ENCODE results near the gene NEU2. TPM values are rescaled to one million over a fixed set of nuclear protein-coding genes. Genes with fewer than 3 reads are reported as not detected.
A peak's percentile ranks its signal among the peaks of the same experiment; 100 is the strongest.

NEU2 gene
- total RNA-seq, 3 donors from 2014 or later: not detected

- H3K9me3 ChIP-seq: no peaks in the 10 kb centered on the region
- DNase-seq: no peak
- ATAC-seq: peak; percentile 51
- intact Hi-C loops (cut with DNase I, micrococcal nuclease): no loop called here
- no peak overlapping the region for H3K4me3 ChIP-seq
- peaks cover 9% of the 10 kb centered on the region for H3K4me1 ChIP-seq (ENCODE audit: low read depth)
- no peaks in the 10 kb centered on the region for H3K36me3 ChIP-seq (ENCODE audit: low read depth)
- no peak for TF ChIP-seq CTCF (IDR thresholded peaks at IDR 0.05)
Observed at GRCh38 chr2:233075141-233075965, 42.9 kb downstream of the NEU2 start.

GRCh38 chr2:233075966-233076339, 43.5 kb downstream of the NEU2 start:
- no peak for TF ChIP-seq CTCF (IDR thresholded peaks at IDR 0.05)
- Histone ChIP-seq H3K4me3 (no peak overlapping the region), H3K36me3 (ENCODE audit: low read depth) (no peaks in the 10 kb centered on the region), H3K9me3 (no peaks in the 10 kb centered on the region), H3K4me1 (ENCODE audit: low read depth) (peaks cover 14% of the 10 kb centered on the region)
- intact Hi-C loops (cut with DNase I, micrococcal nuclease): no loop called here
- DNase-seq (no peak), ATAC-seq (peak; percentile 81)

GRCh38 chr2:233076749-233077148, 44.3 kb downstream of the NEU2 start:
- Histone ChIP-seq H3K9me3 (no peaks in the 10 kb centered on the region), H3K36me3 (ENCODE audit: low read depth) (no peaks in the 10 kb centered on the region), H3K4me1 (ENCODE audit: low read depth) (peaks cover 17% of the 10 kb centered on the region), H3K4me3 (no peak overlapping the region)
- no peak for TF ChIP-seq CTCF (IDR thresholded peaks at IDR 0.05)
- no peak for ATAC-seq
- intact Hi-C loops (cut with DNase I, micrococcal nuclease): no loop called here
- DNase-seq: no peak

GRCh38 chr2:233079473-233079877, 47.0 kb downstream of the NEU2 start:
- H3K4me1 ChIP-seq (ENCODE audit: low read depth): peaks cover 23% of the 10 kb centered on the region
- no peak for DNase-seq
- TF ChIP-seq CTCF (IDR thresholded peaks at IDR 0.05): no peak
- H3K4me3 ChIP-seq: no peak overlapping the region
- H3K36me3 ChIP-seq (ENCODE audit: low read depth): no peaks in the 10 kb centered on the region
- peak; percentile 17 for ATAC-seq
- no peaks in the 10 kb centered on the region for H3K9me3 ChIP-seq
- intact Hi-C loops (cut with DNase I, micrococcal nuclease): no loop called here

GRCh38 chr2:233079953-233080835, 47.7 kb downstream of the NEU2 start:
- Histone ChIP-seq H3K9me3 (no peaks in the 10 kb centered on the region), H3K36me3 (ENCODE audit: low read depth) (no peaks in the 10 kb centered on the region), H3K4me1 (ENCODE audit: low read depth) (peaks cover 19% of the 10 kb centered on the region), H3K4me3 (no peak overlapping the region)
- intact Hi-C loops (cut with DNase I, micrococcal nuclease): no loop called here
- TF ChIP-seq CTCF (IDR thresholded peaks at IDR 0.05): no peak
- no peak for DNase-seq
- no peak for ATAC-seq

Data from mucosa of descending colon (tissue), 3 donors.